Left kidney (tissue), 2 donors: ENCODE data around the gene ZC3H18. TPM values are rescaled to one million over a fixed set of nuclear protein-coding genes. Genes with fewer than 3 reads are reported as not detected.
"Not testable (repeated sequence)": the region's sequence is repeated elsewhere in the genome, so short reads cannot be mapped to it uniquely, and the experiment has no call there.

Source experiments
- DNase-seq: peaks from one replicate; pipeline ENCODE4 v3.0.0-alpha.2; 2013
- polyA plus RNA-seq: library from polyadenylated mRNA; unstranded; fragments of 120-200 nt; gene quantifications from one replicate; pipeline ENCODE4 v1.2.1, GENCODE V29; 2013; ENCODE audit not compliant: insufficient read length

ZC3H18 gene
- polyA plus RNA-seq, 1 donor = 35.8 TPM

GRCh38 chr16:88654363-88655052, 84.3 kb downstream of the ZC3H18 start:
- no peak for DNase-seq

- DNase-seq = no peak
These were observed 85.0 kb downstream of the ZC3H18 start for GRCh38 chr16:88655053-88655732.

- DNase-seq = no peak
These were observed 85.6 kb downstream of the ZC3H18 start for GRCh38 chr16:88655733-88656281.

- DNase-seq = no peak
These were observed 86.2 kb downstream of the ZC3H18 start for GRCh38 chr16:88656291-88656980.

- no peak for DNase-seq
These were observed 87.2 kb downstream of the ZC3H18 start for GRCh38 chr16:88657371-88657770.

GRCh38 chr16:88658714-88659113, 88.5 kb downstream of the ZC3H18 start:
- DNase-seq = no peak

GRCh38 chr16:88659160-88659559, 89.0 kb downstream of the ZC3H18 start:
- no peak for DNase-seq

- no peak for DNase-seq
These were observed 91.3 kb downstream of the ZC3H18 start for GRCh38 chr16:88661468-88661867.

GRCh38 chr16:88662222-88662842, 92.1 kb downstream of the ZC3H18 start:
- DNase-seq = no peak

GRCh38 chr16:88662843-88663606, 92.8 kb downstream of the ZC3H18 start, which contains the start of gene MVD:
Gene MVD (minus strand): TSS chr16:88663091. CDS start chr16:88663080, 11 bp downstream.
- peak; percentile 96 for DNase-seq

- no peak for DNase-seq
These were observed 94.9 kb downstream of the ZC3H18 start for GRCh38 chr16:88665148-88665547.

GRCh38 chr16:88665570-88665969, 95.4 kb downstream of the ZC3H18 start:
- no peak for DNase-seq

- DNase-seq = no peak
These were observed 97.3 kb downstream of the ZC3H18 start for GRCh38 chr16:88667461-88667860.

GRCh38 chr16:88669493-88669892, 99.3 kb downstream of the ZC3H18 start:
- DNase-seq = not testable (repeated sequence)

GRCh38 chr16:88669980-88670379, 99.8 kb downstream of the ZC3H18 start:
- no peak for DNase-seq

- DNase-seq = no peak
These were observed 101.6 kb downstream of the ZC3H18 start for GRCh38 chr16:88671806-88672205.

- DNase-seq = no peak
These were observed 102.6 kb downstream of the ZC3H18 start for GRCh38 chr16:88672776-88673175.

- no peak for DNase-seq
These were observed 103.6 kb downstream of the ZC3H18 start for GRCh38 chr16:88673716-88674379.

GRCh38 chr16:88676502-88677242, 106.5 kb downstream of the ZC3H18 start:
- DNase-seq = no peak

GRCh38 chr16:88677721-88678120, 107.5 kb downstream of the ZC3H18 start:
- DNase-seq = no peak
